Activated CD4-positive, alpha-beta T cell treated with anti-CD3 and anti-CD28 coated beads, Interleukin-2, amount 10 ng/mL, durations not matched to agents 24 days and 14 days (primary cell): Measurements from ENCODE around the gene CADM1. TPM values are rescaled to one million over a fixed set of nuclear protein-coding genes. Genes with fewer than 3 reads are reported as not detected.

Source experiments
- DNase-seq: peaks from one replicate; pipeline ENCODE4 v3.0.0; 2022
- H3K27ac Mint-ChIP-seq: one replicate; pipeline ENCODE4 v1.8.0; 2022; ENCODE audit warnings: mild to moderate bottlenecking, mixed read lengths
- H3K27me3 Mint-ChIP-seq: one replicate; pipeline ENCODE4 v1.8.0; 2022; ENCODE audit warnings: mixed read lengths
- H3K36me3 Mint-ChIP-seq: one replicate; pipeline ENCODE4 v1.8.0; 2022; ENCODE audit warnings: low read depth, mild to moderate bottlenecking, mixed read lengths
- H3K4me1 Mint-ChIP-seq: one replicate; pipeline ENCODE4 v1.8.0; 2021; ENCODE audit warnings: mixed read lengths
- H3K4me3 Mint-ChIP-seq: one replicate; pipeline ENCODE4 v1.8.0; 2022; ENCODE audit warnings: mild to moderate bottlenecking, moderate library complexity, mixed read lengths
- H3K9me3 Mint-ChIP-seq: one replicate; pipeline ENCODE4 v1.8.0; 2021; ENCODE audit warnings: mixed read lengths
- intact Hi-C: fragments of 100-400 bp; cut with micrococcal nuclease; formaldehyde crosslinking; loops from one replicate; pipeline ENCODE4 v1.15.1; 2023
- total RNA-seq: library from RNA; stranded (reverse); gene quantifications from 2 replicates; pipeline ENCODE4 v1.2.3, GENCODE V29; 2022

Gene CADM1
- total RNA-seq, 1 donor from 2014 or later, result 0.72 TPM

DNA sequence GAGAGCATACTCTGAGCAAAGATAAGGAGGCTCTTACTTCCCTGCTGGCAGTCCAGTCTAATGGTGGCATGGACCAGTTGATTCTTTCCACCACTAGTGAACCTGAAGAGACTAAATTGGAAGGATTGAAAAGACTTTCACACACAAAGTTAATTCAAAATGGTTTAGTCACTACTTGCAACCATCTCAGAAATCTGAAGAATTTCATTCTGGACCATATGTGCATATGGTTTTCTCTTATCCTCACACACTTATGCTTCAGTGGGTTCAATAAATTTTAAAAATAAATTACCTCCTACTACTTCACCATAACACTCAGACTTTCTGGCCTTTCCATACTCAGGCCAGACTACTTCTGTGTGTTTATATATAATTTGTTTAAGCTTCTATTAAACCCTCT, 44.7 kb downstream of the CADM1 start:
- Mint-ChIP-seq H3K27me3 (no peaks in the 10 kb centered on the region), H3K27ac (no peak overlapping the region), H3K36me3 (no peaks in the 10 kb centered on the region), H3K4me1 (no peaks in the 10 kb centered on the region), H3K9me3 (no peaks in the 10 kb centered on the region), H3K4me3 (no peak overlapping the region)
- intact Hi-C loops, result no loop called here
- no peak for DNase-seq

DNA sequence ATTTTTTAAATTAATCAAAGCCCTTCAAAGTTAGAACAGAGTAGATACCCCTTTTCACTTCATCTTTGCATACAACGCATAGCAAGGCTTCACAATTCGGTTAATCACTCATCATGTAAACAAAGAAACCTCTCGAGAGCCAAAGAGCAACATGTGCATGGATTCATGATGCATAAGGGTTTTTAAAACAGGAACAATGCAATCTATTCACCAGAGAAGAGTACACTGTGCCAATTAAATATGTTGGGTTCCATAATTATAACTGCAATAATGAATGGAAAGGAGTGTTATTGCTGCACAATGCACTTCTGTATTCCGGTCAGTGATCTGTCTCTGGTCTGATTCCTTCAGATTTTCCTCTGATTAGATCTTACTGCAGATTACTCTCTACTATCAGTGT, 45.3 kb downstream of the CADM1 start:
- Mint-ChIP-seq H3K4me1 (no peaks in the 10 kb centered on the region), H3K27ac (no peak overlapping the region), H3K4me3 (no peak overlapping the region), H3K27me3 (no peaks in the 10 kb centered on the region), H3K9me3 (no peaks in the 10 kb centered on the region), H3K36me3 (no peaks in the 10 kb centered on the region)
- intact Hi-C loops, result no loop called here
- no peak for DNase-seq

DNA sequence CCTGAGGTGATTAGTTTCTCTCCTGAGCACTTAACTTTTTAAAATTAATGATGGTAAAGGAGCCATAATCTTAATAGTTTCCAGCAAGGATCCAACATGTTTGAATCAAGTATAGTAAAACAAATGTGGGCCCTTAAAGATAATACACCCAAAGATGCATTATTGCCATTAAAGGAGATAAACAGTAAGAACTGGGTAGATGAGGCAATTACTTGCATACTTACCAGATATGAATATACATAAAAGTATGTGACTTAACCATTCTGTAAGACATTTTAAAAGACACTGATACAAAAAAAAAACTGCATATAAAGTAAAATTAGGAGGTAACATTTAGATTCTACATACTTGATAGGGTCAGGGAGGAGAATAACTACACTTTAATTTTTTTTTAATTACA, 48.2 kb downstream of the CADM1 start:
- no peak overlapping the region for H3K27ac Mint-ChIP-seq
- DNase-seq, result no peak
- no peaks in the 10 kb centered on the region for H3K36me3 Mint-ChIP-seq
- H3K9me3 Mint-ChIP-seq, result no peaks in the 10 kb centered on the region
- H3K4me1 Mint-ChIP-seq, result no peaks in the 10 kb centered on the region
- no peaks in the 10 kb centered on the region for H3K27me3 Mint-ChIP-seq
- intact Hi-C loops, result no loop called here
- no peak overlapping the region for H3K4me3 Mint-ChIP-seq

DNA sequence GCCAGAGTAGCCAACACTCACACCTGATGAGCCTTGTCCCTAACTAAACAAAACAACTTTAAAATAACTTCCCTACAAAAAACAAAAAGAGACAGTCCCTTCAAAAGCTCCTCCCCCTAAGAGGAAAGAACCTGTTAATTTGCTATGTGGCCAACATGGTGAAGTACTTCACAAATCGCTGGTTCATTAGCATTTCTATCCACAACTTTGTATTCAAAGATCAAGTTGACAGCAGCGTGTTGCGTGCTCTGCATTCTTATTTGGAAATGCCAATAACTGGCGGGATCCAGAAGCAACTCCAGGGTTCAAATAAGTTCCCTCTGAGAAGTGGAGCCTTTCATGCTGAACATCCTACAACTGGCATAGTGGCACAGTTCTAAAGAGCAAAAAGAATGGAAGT, 48.6 kb downstream of the CADM1 start:
- no peaks in the 10 kb centered on the region for H3K27me3 Mint-ChIP-seq
- H3K27ac Mint-ChIP-seq, result no peak overlapping the region
- H3K4me3 Mint-ChIP-seq, result no peak overlapping the region
- H3K36me3 Mint-ChIP-seq, result no peaks in the 10 kb centered on the region
- no peaks in the 10 kb centered on the region for H3K9me3 Mint-ChIP-seq
- no peak for DNase-seq
- intact Hi-C loops, result no loop called here
- no peaks in the 10 kb centered on the region for H3K4me1 Mint-ChIP-seq

DNA sequence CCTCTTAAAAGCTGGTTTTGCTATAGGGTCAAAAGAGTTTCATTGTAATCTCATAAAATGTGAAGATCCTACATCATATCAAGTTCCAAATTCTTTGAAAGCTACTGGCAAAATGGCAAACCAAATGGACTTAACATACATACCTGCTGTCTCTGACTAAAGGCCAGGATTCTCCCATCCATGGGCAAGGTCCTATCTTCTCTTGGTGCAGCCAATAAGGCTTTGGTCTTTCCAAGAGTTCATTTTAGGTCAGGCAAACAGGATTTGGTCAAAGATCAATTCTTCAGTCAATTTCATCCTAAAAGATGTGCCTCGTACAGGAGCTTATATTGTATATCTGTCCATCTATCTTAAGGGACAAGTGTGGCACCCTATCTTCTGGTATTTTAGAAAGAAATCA, 49.7 kb downstream of the CADM1 start:
- Mint-ChIP-seq H3K4me3 (no peak overlapping the region), H3K4me1 (no peaks in the 10 kb centered on the region), H3K36me3 (no peaks in the 10 kb centered on the region)

DNA sequence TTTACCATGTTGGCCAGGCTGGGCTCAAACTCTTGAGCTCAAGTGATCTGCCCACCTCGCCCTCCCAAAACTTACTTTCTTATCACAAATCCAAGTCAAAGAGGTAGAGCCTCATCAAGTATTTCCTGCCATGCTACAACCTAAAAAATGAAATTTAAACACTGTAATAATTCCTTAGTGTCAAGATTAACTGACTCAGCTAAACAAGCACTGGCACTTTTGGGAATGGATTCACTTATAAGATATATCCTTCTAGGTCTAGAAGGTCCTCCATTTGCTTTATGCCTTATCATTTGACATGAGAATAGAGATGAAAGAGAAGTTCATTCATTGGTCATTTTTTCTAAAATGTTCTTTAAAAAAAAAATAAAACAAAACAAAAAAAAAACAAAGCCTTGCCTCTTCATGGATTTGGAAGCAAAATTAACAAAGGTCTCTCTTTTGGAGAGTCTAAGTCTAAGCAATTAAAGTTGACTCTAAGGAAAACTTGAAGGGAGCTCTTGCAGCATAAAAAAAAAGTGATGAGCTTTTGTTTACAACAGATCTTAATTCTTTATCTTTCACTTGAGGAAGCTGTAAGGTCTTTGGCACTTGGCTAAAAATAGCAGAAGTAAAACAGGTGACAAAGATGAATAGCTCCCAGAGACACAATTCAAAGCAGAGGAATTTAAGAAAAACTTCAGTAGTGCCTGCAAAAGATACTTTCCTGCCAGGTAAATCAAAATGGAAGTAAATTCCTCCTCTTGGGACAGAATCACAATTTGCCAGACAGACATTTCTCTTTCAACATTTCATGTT, 50.3 kb downstream of the CADM1 start:
- no peak overlapping the region for H3K4me3 Mint-ChIP-seq
- no peaks in the 10 kb centered on the region for H3K36me3 Mint-ChIP-seq
- intact Hi-C loops, result no loop called here
- no peaks in the 10 kb centered on the region for H3K9me3 Mint-ChIP-seq
- no peak overlapping the region for H3K27ac Mint-ChIP-seq
- H3K27me3 Mint-ChIP-seq, result no peaks in the 10 kb centered on the region
- H3K4me1 Mint-ChIP-seq, result no peaks in the 10 kb centered on the region
- DNase-seq, result no peak

More for the DNA sequence above, 49.7 kb downstream of the CADM1 start:
- Mint-ChIP-seq H3K27ac (no peak overlapping the region), H3K27me3 (no peaks in the 10 kb centered on the region), H3K9me3 (no peaks in the 10 kb centered on the region)
- intact Hi-C loops, result no loop called here
- no peak for DNase-seq

DNA sequence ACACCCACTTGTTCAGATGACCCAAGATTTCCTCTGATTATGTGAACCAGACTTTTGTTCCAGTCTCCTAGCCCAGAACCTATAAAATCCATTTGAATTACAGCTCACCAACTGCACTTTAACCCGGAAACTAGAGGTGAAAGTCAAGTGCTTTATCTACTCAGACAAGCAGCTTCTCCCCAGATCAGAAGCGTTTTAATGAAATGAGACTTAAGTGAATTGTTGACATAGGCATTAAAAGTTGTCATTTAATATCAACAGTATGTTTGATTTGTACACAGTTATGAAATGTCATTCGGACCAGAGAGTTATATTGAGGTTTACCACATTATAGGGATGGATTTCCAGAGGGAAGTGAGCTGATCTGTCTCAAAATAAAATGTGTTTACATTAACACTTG, 52.0 kb downstream of the CADM1 start:
- Mint-ChIP-seq H3K4me3 (no peak overlapping the region), H3K27me3 (no peaks in the 10 kb centered on the region), H3K36me3 (no peaks in the 10 kb centered on the region), H3K9me3 (peaks cover 7% of the 10 kb centered on the region), H3K27ac (no peak overlapping the region), H3K4me1 (no peaks in the 10 kb centered on the region)
- intact Hi-C loops, result no loop called here
- DNase-seq, result no peak

DNA sequence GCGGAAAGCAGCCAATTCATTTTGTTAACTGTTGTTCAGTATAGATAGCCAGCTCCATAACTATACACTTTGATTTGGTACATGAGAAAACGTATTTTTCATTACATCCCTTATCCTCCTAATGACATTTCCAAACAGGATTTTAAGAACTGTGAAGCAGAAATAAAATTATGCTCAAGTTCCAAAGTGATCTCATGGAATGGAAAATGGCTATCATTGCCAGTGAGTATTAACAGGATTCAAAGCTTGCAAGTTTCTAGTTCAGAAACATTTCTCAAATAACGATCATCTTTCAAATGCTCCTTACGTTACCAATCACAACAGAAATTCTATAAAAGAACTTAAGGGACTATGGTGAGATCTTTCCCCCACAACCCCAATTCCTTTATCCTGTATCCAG, 53.7 kb downstream of the CADM1 start:
- no peaks in the 10 kb centered on the region for H3K27me3 Mint-ChIP-seq
- no peaks in the 10 kb centered on the region for H3K4me1 Mint-ChIP-seq
- H3K4me3 Mint-ChIP-seq, result no peak overlapping the region
- peaks cover 7% of the 10 kb centered on the region for H3K9me3 Mint-ChIP-seq
- H3K27ac Mint-ChIP-seq, result no peak overlapping the region
- intact Hi-C loops, result no loop called here
- no peaks in the 10 kb centered on the region for H3K36me3 Mint-ChIP-seq
- DNase-seq, result no peak

DNA sequence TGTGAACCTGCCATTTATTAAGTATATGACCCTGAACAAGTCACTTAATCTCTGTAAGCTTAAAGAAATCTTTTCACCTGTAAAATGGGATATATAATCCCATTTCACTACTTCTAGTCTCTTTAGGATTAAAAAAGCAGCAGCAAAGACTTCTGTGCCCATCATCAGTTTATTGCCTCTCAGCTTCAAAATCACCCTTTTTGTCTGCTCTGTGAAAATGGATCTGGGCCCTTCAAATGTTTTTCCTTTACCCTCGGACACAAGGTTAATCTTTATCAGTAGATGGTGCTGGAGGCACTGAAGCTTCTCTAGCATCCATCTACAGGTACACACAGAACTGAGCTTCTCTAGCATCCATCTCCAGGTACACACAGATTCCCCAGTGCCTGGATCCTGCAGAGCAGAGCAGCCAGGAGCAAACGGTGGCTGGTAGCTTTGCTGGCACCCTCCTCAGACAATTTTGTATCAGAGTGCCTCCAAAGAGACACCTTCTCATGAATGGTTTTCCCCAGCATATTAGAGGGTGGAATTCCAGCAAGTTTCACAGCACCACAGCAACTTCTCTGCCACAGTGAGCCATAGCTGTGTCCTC, 56.8 kb downstream of the CADM1 start:
- Mint-ChIP-seq H3K9me3 (peaks cover 11% of the 10 kb centered on the region), H3K27me3 (no peaks in the 10 kb centered on the region), H3K4me3 (no peak overlapping the region), H3K27ac (no peak overlapping the region), H3K4me1 (no peaks in the 10 kb centered on the region), H3K36me3 (no peaks in the 10 kb centered on the region)
- DNase-seq, result no peak
- intact Hi-C loops, result no loop called here

DNA sequence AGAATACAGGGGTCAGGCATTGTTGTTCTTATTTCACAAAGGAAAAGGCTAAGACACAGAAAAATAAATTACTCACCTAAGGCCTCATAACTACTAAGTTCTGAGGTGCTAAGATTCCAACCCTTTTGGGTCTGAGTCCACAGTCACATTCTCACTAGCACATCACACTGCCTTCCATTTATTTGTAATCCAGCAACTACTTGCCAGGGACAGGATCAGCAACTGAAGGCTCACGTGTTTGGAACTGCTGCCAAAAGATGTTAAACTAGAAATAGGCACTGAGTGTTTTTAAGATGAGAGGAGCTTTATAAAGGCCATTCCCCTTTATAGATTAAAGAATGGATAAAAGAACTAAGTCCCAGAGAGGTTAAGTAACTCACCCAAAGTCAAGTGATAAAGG, 58.0 kb downstream of the CADM1 start:
- no peak for DNase-seq
- intact Hi-C loops, result no loop called here
- Mint-ChIP-seq H3K4me1 (no peaks in the 10 kb centered on the region), H3K27ac (no peak overlapping the region), H3K36me3 (no peaks in the 10 kb centered on the region), H3K27me3 (no peaks in the 10 kb centered on the region), H3K4me3 (no peak overlapping the region), H3K9me3 (peaks cover 11% of the 10 kb centered on the region)

DNA sequence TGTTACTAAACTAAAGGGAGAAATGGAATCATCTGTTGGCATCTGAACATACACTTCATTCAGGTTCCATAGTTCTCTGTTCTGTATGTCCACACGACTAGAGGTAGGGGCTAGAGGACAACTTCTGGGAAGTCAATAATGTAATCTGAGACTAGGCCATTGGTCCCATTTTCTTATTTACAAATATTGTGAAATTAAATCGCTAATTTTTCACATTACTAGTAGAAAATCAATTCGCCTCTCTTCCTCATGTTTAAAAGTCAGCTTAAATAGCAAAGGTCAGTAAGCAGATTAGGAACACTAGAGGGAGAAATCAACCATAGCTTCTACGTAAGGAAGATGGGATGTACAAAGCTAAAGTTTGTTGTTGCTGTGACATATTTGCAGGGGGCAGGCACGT, 59.7 kb downstream of the CADM1 start:
- intact Hi-C loops, result no loop called here
- no peaks in the 10 kb centered on the region for H3K4me1 Mint-ChIP-seq
- H3K4me3 Mint-ChIP-seq, result no peak overlapping the region
- H3K27me3 Mint-ChIP-seq, result no peaks in the 10 kb centered on the region
- H3K9me3 Mint-ChIP-seq, result peaks cover 11% of the 10 kb centered on the region
- no peak for DNase-seq
- H3K36me3 Mint-ChIP-seq, result no peaks in the 10 kb centered on the region
- no peak overlapping the region for H3K27ac Mint-ChIP-seq

DNA sequence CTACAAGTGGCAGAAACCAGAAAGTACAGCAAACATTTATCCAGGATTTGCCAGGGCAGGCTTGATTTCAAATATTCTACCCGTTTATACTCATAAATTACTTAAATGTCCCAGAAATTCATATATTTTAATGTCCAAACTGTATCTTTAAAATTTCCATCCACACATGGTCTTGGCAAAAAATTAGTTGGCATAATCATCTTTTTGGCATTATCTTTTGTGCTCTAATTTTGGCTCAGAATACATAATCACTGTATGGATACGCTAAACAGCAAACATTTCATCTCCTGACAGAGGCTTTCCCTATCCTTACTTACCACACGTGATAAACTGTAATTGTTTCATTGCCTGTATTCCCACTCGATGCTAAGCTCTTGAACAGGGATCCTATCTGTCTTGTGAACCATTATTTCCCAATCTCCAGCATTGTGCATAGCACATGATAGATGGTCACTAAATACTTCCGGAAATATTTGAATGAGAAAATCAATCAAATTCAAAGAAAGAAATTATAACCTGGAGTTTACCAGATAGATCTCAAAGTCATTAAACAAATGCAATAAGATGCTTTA, 64.2 kb downstream of the CADM1 start:
- no peaks in the 10 kb centered on the region for H3K4me1 Mint-ChIP-seq
- intact Hi-C loops, result no loop called here

DNA sequence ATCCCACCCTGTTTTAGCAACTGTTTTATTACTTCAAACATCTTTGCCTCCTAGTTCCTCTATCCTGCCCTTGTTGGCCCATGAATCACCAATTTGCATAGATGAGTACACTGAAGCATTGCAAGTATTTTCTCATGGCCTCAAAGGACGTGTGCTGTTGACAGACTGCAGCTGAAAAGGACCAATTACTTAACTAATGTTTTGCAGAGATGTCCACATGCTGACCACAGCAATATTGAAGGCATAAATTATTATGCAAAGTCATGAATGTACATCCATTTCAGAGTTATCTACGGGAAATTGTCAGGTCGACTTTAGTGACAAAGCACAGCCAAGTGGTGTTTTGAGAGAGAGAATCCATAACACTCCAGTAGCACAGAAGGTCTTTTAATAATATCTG, 64.8 kb downstream of the CADM1 start:
- H3K9me3 Mint-ChIP-seq, result peaks cover 1% of the 10 kb centered on the region

More for the DNA sequence above, 64.2 kb downstream of the CADM1 start:
- Mint-ChIP-seq H3K9me3 (peaks cover 5% of the 10 kb centered on the region), H3K27me3 (no peaks in the 10 kb centered on the region), H3K36me3 (no peaks in the 10 kb centered on the region), H3K27ac (no peak overlapping the region), H3K4me3 (no peak overlapping the region)
- no peak for DNase-seq

DNA sequence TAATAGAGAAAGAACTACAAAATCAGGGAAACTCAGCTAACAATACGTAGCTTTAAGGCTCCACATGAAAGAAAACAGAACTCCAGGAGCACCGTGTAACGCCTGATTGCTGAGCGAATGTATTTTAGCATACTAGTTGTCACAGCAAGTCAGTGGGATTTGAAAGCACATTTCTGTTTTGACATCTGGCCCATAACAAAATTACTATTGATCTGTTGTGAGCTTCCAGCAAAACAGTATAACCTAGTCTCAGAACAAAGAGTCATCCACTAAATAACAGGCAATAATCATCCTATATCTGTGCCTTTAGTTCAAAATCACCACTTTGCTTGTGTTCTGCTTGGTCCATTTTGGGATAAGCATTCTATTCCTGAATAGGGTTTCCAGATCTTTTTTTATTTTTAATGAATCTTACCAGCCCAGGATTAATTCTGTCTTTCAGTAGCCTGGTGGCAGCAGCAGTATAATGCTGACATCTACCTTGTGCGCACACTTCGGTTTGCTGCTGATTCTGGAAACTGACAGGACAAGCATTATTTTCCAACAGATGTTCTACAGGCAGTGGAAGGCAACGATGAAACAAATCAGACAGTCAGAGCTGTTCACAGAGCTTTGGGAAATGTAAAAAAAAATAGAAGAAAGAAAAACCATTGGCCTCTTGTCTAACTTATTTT, 66.2 kb downstream of the CADM1 start:
- Mint-ChIP-seq H3K27ac (no peak overlapping the region), H3K27me3 (no peaks in the 10 kb centered on the region), H3K4me1 (no peaks in the 10 kb centered on the region), H3K4me3 (no peak overlapping the region), H3K9me3 (no peaks in the 10 kb centered on the region), H3K36me3 (no peaks in the 10 kb centered on the region)
- no peak for DNase-seq
- intact Hi-C loops, result no loop called here

More for the DNA sequence above, 64.8 kb downstream of the CADM1 start:
- H3K4me3 Mint-ChIP-seq, result no peak overlapping the region
- H3K36me3 Mint-ChIP-seq, result no peaks in the 10 kb centered on the region
- intact Hi-C loops, result no loop called here
- no peaks in the 10 kb centered on the region for H3K27me3 Mint-ChIP-seq
- H3K4me1 Mint-ChIP-seq, result no peaks in the 10 kb centered on the region
- H3K27ac Mint-ChIP-seq, result no peak overlapping the region
- DNase-seq, result no peak
